Fibroblast of lung (primary cell): ENCODE results near the gene LRRC3B.

Experiments
- CTCF ChIP-seq, 2 donors: IDR thresholded peaks in 1 of 2; conservative IDR thresholded peaks in 1 of 2; 1 replicate in 1 of 2; 2 replicates in 1 of 2; pipeline ENCODE4 v1.5.1; 2011 to 2012; ENCODE audit warnings: low read length in 2 of 2, control low read depth in 1 of 2, inconsistent platforms in 1 of 2, low read depth in 1 of 2, mild to moderate bottlenecking in 1 of 2
- EZH2 ChIP-seq: IDR thresholded peaks from 2 replicates; pipeline ENCODE4 v1.5.1; 2012; ENCODE audit warnings: low read length, control low read depth, mild to moderate bottlenecking; ENCODE audit errors: missing control alignments

DNA sequence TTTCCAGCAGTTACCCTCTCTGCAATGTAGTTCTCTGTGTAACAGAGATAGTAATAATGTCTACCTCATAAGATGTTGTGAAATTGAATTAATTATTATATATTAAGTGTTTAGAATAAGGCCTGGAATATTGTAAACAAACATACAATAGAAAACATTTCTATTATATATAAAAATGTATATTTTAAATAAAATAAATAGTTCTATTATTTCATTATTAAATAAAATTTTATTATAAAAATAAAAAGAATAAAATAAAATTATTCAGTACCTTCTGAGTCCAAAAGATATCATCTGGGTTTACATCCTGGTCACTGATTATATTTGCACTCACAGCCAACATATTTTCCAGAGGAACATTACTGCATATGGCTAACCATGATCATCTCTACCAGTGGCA lies 135.4 kb downstream of the LRRC3B start:
- TF ChIP-seq CTCF (conservative IDR thresholded peaks at IDR 0.05 in 1 of 2, IDR thresholded peaks at IDR 0.05 in 1 of 2; ENCODE audit: low read depth in 1 of 2, low read length in 2 of 2) (no peak), EZH2 (no peak)
